H1 (cell line): Measurements from ENCODE around the gene PPP2R2C. TPM values are rescaled to one million over a fixed set of nuclear protein-coding genes. Genes with fewer than 3 reads are reported as not detected.

Source experiments
- CTCF ChIA-PET: fragments of 300-600 bp; sonication (Branson Sonifier 250); formaldehyde crosslinking; loops from one replicate; lab custom pipeline; 2021; ENCODE audit not compliant: partially characterized antibody; lab: Charles Lee
- POLR2A ChIA-PET: fragments of 300-600 bp; sonication (Branson Sonifier 250); formaldehyde crosslinking; loops from one replicate; lab custom pipeline; 2021; ENCODE audit warnings: inconsistent platforms; ENCODE audit not compliant: partially characterized antibody; lab: Charles Lee
- DNase-seq, 2 experiments: peaks; one replicate each; pipeline versions ENCODE4 v3.0.0 to v3.0.0-alpha.2; 2010 to 2022; ENCODE audit warnings: low spot score in 2 of 2, low read depth in 1 of 2, mixed read lengths in 1 of 2
- FAIRE-seq: peaks from 2 replicates; lab custom pipeline; 2011; peaks lifted over from hg19 to GRCh38; lab: Jason Lieb, UNC
- H2AFZ ChIP-seq: 2 replicates; pipeline ENCODE4 v1.8.1; 2012; ENCODE audit warnings: low read length, inconsistent platforms
- H2AK5ac ChIP-seq: 2 replicates; pipeline ENCODE4 v1.6.1; 2013; ENCODE audit warnings: low read depth, low read length
- H2BK120ac ChIP-seq: replicated peaks from 2 replicates; pipeline ENCODE3; 2013; ENCODE audit warnings: low read depth, low read length, inconsistent platforms
- H2BK12ac ChIP-seq: 2 replicates; pipeline ENCODE4 v1.6.1; 2013; ENCODE audit warnings: low read depth, low read length
- H2BK15ac ChIP-seq: 2 replicates; pipeline ENCODE4 v1.6.1; 2013; ENCODE audit warnings: low read length
- H2BK20ac ChIP-seq: 2 replicates; pipeline ENCODE4 v1.6.1; 2013; ENCODE audit warnings: low read length
- H2BK5ac ChIP-seq: 2 replicates; pipeline ENCODE4 v1.6.1; 2013; ENCODE audit warnings: low read depth, low read length
- H3K14ac ChIP-seq: 2 replicates; pipeline ENCODE4 v1.6.1; 2013; ENCODE audit warnings: inconsistent platforms; ENCODE audit not compliant: insufficient read length
- H3K18ac ChIP-seq: 2 replicates; pipeline ENCODE4 v1.6.1; 2013; ENCODE audit warnings: low read length; ENCODE audit errors: extremely low read depth
- H3K23ac ChIP-seq: 2 replicates; pipeline ENCODE4 v1.6.1; 2013; ENCODE audit warnings: inconsistent platforms; ENCODE audit not compliant: insufficient read length
- H3K23me2 ChIP-seq: 2 replicates; pipeline ENCODE4 v1.6.1; 2013; ENCODE audit warnings: low read depth, low read length
- H3K27ac ChIP-seq: 2 replicates; pipeline ENCODE4 v1.6.1; 2011; ENCODE audit warnings: low read depth, low read length, inconsistent platforms
- H3K27me3 ChIP-seq, 4 experiments: replicated peaks in 1 of 4; 1 replicate in 1 of 4; 2 replicates in 3 of 4; pipeline versions ENCODE4 v1.6.1 to v1.8.1; 2011 to 2013; ENCODE audit warnings: low read length in 3 of 4, mild to moderate bottlenecking in 3 of 4, inconsistent platforms in 2 of 4, mixed read lengths in 2 of 4, moderate library complexity in 1 of 4; ENCODE audit not compliant: control insufficient read depth in 3 of 4, insufficient read depth in 3 of 4; ENCODE audit errors: extremely low read depth in 1 of 4
- H3K36me3 ChIP-seq, 4 experiments: 2 replicates each; pipeline versions ENCODE4 v1.6.1 to v1.8.1; 2011 to 2013; ENCODE audit warnings: mild to moderate bottlenecking in 4 of 4, low read length in 3 of 4, moderate library complexity in 2 of 4, control low read depth in 1 of 4, inconsistent platforms in 1 of 4; ENCODE audit not compliant: insufficient read depth in 4 of 4, control insufficient read depth in 2 of 4
- H3K4ac ChIP-seq: replicated peaks from 2 replicates; pipeline ENCODE3; 2013; ENCODE audit warnings: low read length, low read depth, mixed read lengths, inconsistent platforms; ENCODE audit not compliant: insufficient read length
- H3K4me1 ChIP-seq, 4 experiments: replicated peaks in 1 of 4; 1 replicate in 1 of 4; 2 replicates in 3 of 4; pipeline versions ENCODE4 v1.6.1 to v1.8.1; 2011 to 2013; ENCODE audit warnings: low read length in 3 of 4, inconsistent platforms in 2 of 4, mixed read lengths in 1 of 4; ENCODE audit not compliant: insufficient read depth in 4 of 4, control insufficient read depth in 3 of 4
- H3K4me2 ChIP-seq, 2 experiments: 2 replicates each; pipeline versions ENCODE4 v1.6.1 to v1.8.1; 2011 to 2013; ENCODE audit warnings: low read depth in 2 of 2, low read length in 2 of 2, control low read depth in 1 of 2, inconsistent platforms in 1 of 2, mild to moderate bottlenecking in 1 of 2; ENCODE audit not compliant: insufficient read depth in 1 of 2
- H3K4me3 ChIP-seq, 4 experiments: fragments of 200-600, 300-600 bp in 1 of 4; sonication (generic), shearing (Covaris generic), sonication (Bioruptor Twin) in 1 of 4; 2 replicates each; pipeline versions ENCODE4 v1.5.1 to v1.8.1; 2011 to 2016; ENCODE audit warnings: low read length in 4 of 4, low read depth in 3 of 4, control low read depth in 2 of 4, inconsistent platforms in 2 of 4, mild to moderate bottlenecking in 2 of 4, mixed read lengths in 1 of 4, moderate library complexity in 1 of 4; ENCODE audit not compliant: insufficient read depth in 2 of 4; ENCODE audit errors: extremely low read depth in 1 of 4
- H3K56ac ChIP-seq: replicated peaks from 2 replicates; pipeline ENCODE3; 2013; ENCODE audit warnings: low read depth, mild to moderate bottlenecking, mixed read lengths, low read length, inconsistent platforms; ENCODE audit not compliant: insufficient read length
- H3K79me1 ChIP-seq: 2 replicates; pipeline ENCODE4 v1.6.1; 2013; ENCODE audit warnings: low read depth, low read length, control low read depth
- H3K79me2 ChIP-seq, 2 experiments: 2 replicates each; pipeline versions ENCODE4 v1.6.1 to v1.8.1; 2012 to 2013; ENCODE audit warnings: low read length in 2 of 2, mild to moderate bottlenecking in 2 of 2, inconsistent platforms in 1 of 2; ENCODE audit not compliant: insufficient read depth in 2 of 2, control insufficient read depth in 1 of 2
- H3K9ac ChIP-seq, 4 experiments: replicated peaks in 1 of 4; 1 replicate in 1 of 4; 2 replicates in 3 of 4; pipeline versions ENCODE4 v1.6.1 to v1.8.1; 2011 to 2013; ENCODE audit warnings: low read depth in 3 of 4, low read length in 3 of 4, control low read depth in 2 of 4, mild to moderate bottlenecking in 2 of 4, moderate library complexity in 2 of 4, inconsistent platforms in 1 of 4; ENCODE audit errors: extremely low read depth in 1 of 4
- H3K9me3 ChIP-seq, 2 experiments: 2 replicates each; pipeline versions ENCODE4 v1.6.1 to v1.8.1; 2012 to 2013; ENCODE audit warnings: mild to moderate bottlenecking in 2 of 2, moderate library complexity in 2 of 2, control low read depth in 1 of 2, inconsistent platforms in 1 of 2, low read depth in 1 of 2, low read length in 1 of 2, mixed read lengths in 1 of 2; ENCODE audit not compliant: insufficient read depth in 2 of 2
- H4K20me1 ChIP-seq, 2 experiments: replicated peaks in 1 of 2; 2 replicates each; pipeline versions ENCODE3 to v1.8.1; 2011 to 2013; ENCODE audit warnings: inconsistent platforms in 2 of 2, low read length in 2 of 2, mild to moderate bottlenecking in 1 of 2; ENCODE audit not compliant: insufficient read depth in 2 of 2, control insufficient read depth in 1 of 2
- H4K5ac ChIP-seq: 2 replicates; pipeline ENCODE4 v1.6.1; 2013; ENCODE audit warnings: low read length, low read depth, mixed read lengths, inconsistent platforms; ENCODE audit not compliant: insufficient read length
- H4K8ac ChIP-seq: 2 replicates; pipeline ENCODE4 v1.8.0; 2013; ENCODE audit warnings: mild to moderate bottlenecking, moderate library complexity, low read length, inconsistent platforms; ENCODE audit not compliant: insufficient read depth; ENCODE audit errors: extremely low read depth
- H4K91ac ChIP-seq: replicated peaks from 2 replicates; pipeline ENCODE3; 2013; ENCODE audit warnings: low read length, mixed read lengths, inconsistent platforms; ENCODE audit not compliant: insufficient read length
- USF2 ChIP-seq: IDR thresholded peaks from 2 replicates; pipeline ENCODE4 v1.6.1; 2011; ENCODE audit warnings: low read length, improper control_type of control experiment
- WGBS, 2 experiments: shearing (Covaris generic) in 1 of 2; methylation state at CpG; one replicate each; pipeline versions ENCODE4 v1.1.6 to v1.1.7; 2013 to 2015; ENCODE audit warnings: low lambda C conversion rate in 2 of 2, mixed read lengths in 2 of 2, inconsistent platforms in 1 of 2, low coverage in 1 of 2, missing lambda C conversion rate in 1 of 2; ENCODE audit not compliant: insufficient replicate concordance in 2 of 2, insufficient coverage in 1 of 2, insufficient read length in 1 of 2; ENCODE audit errors: extremely low coverage in 1 of 2, missing lambda C conversion rate in 1 of 2; 5-methylcytosine and 5-hydroxymethylcytosine counted together
- polyA plus RNA-seq, 7 experiments: library from polyadenylated mRNA; depleted of rRNA in 3 of 7; stranded (reverse) in 5 of 7; unstranded in 2 of 7; fragments of >200 nt in 5 of 7; fragments of 200-250 nt in 2 of 7; gene quantifications; 1 replicate in 5 of 7; 2 replicates in 1 of 7; 4 replicates in 1 of 7; pipeline versions ENCODE4 v1.2.1 to v1.2.3, GENCODE V29; 2011 to 2013; ENCODE audit warnings: missing spikeins in 2 of 7, mixed read lengths in 2 of 7
- total RNA-seq: library from RNA; stranded (reverse); fragmentation: NEBNext Ultra II Directional; extraction: Animal tissue kit (Norgen Biotek cat#: 25700); gene quantifications from 2 replicates; pipeline ENCODE4 v1.2.1, GENCODE V29; 2021

Gene PPP2R2C
- total and polyA plus RNA-seq, 2 of the 8 experiments (the other 6 are each of a cell fraction or from before 2014, with no cell fraction given), result 6.4 TPM

- Histone ChIP-seq H3K36me3 (peaks cover 0 to 25% (median 16%) of the 10 kb centered on the region in 4 experiments; a peak in 5 of 8 replicates), H3K9ac (no peak overlapping the region), H2BK12ac (no peak overlapping the region), H3K4me1 (no peaks in the 10 kb centered on the region), H3K79me2 (no peaks in the 10 kb centered on the region), H4K8ac (no peak overlapping the region), H3K23ac (no peak overlapping the region), H3K79me1 (no peaks in the 10 kb centered on the region), H4K91ac (no peak overlapping the region), H3K18ac (no peak overlapping the region), H2AK5ac (no peak overlapping the region), H3K56ac (no peak overlapping the region), H4K20me1 (peaks cover 0 to 10% of the 10 kb centered on the region in 2 experiments), H4K5ac (no peak overlapping the region), H2BK5ac (no peak overlapping the region; the same call in 1 of the 2 replicates), H2BK120ac (no peak overlapping the region), H3K23me2 (peaks cover 5% of the 10 kb centered on the region; the same call in 1 of the 2 replicates), H3K4ac (no peak overlapping the region), H3K4me3 (no peak overlapping the region), H2BK15ac (no peak overlapping the region), H3K4me2 (no peak overlapping the region), H2BK20ac (no peak overlapping the region), H2AFZ (no peak overlapping the region), H3K14ac (no peak overlapping the region), H3K27ac (no peak overlapping the region), H3K27me3 (no peaks in the 10 kb centered on the region), H3K9me3 (no peaks in the 10 kb centered on the region)
- no peak for DNase-seq
- CTCF ChIA-PET, result interaction anchor here (0.6 to 3.5 kb wide), 6 partner anchors 23 to 51 kb away, joined by 4 to 20 read pairs (median 6); no protein-coding TSS in a partner anchor
- 85% methylated on average over 34 of the region's 35 CpGs; no CpG with 5 or more reads in 1 of the 2 experiments for whole genome bisulfite sequencing, 2 experiments
- FAIRE-seq, result no peak
- POLR2A ChIA-PET, result no interaction called here
- no peak for TF ChIP-seq USF2
Observed at GRCh38 chr4:6301051-6301731, 171.2 kb downstream of the PPP2R2C start.
